OCI-LY1 (cell line): ENCODE data around the gene ATP6V1G2.

Experiments used
- H2AFZ ChIP-seq: fragments of 200-600 bp; sonication (generic), shearing (Covaris generic); 2 replicates; pipeline ENCODE4 v1.6.0; 2014; ENCODE audit warnings: antibody characterized with exemption, mild to moderate bottlenecking, low read length
- H3F3A ChIP-seq: fragments of 200-600 bp; sonication (generic), shearing (Covaris generic); 2 replicates; pipeline ENCODE4 v1.6.0; 2014; ENCODE audit warnings: mild to moderate bottlenecking, antibody characterized with exemption, low read length, moderate library complexity; ENCODE audit not compliant: insufficient read depth
- H3K27ac ChIP-seq: fragments of 200-600 bp; sonication (generic); 2 replicates; pipeline ENCODE4 v1.5.1; 2014; ENCODE audit warnings: low read length, mixed run types, mild to moderate bottlenecking, low read depth; ENCODE audit not compliant: poor library complexity, severe bottlenecking
- H3K27me3 ChIP-seq: fragments of 200-600 bp; sonication (generic); 2 replicates; pipeline ENCODE4 v1.6.0; 2014; ENCODE audit warnings: antibody characterized with exemption, mild to moderate bottlenecking, low read length, moderate library complexity; ENCODE audit not compliant: insufficient read depth
- H3K36me3 ChIP-seq: fragments of 200-600 bp; sonication (generic); 2 replicates; pipeline ENCODE4 v1.6.1; 2014; ENCODE audit warnings: mild to moderate bottlenecking, antibody characterized with exemption, low read length, moderate library complexity, mixed read lengths; ENCODE audit not compliant: insufficient read depth
- H3K4me1 ChIP-seq: fragments of 200-600 bp; sonication (generic); 2 replicates; pipeline ENCODE4 v1.5.1; 2014; ENCODE audit warnings: mild to moderate bottlenecking, low read length, moderate library complexity; ENCODE audit not compliant: insufficient read depth, severe bottlenecking
- H3K4me2 ChIP-seq: fragments of 200-600 bp; sonication (generic), shearing (Covaris generic); 2 replicates; pipeline ENCODE4 v1.6.1; 2014; ENCODE audit warnings: low read length
- H3K4me3 ChIP-seq: fragments of 200-600 bp; sonication (generic); 2 replicates; pipeline ENCODE4 v1.5.1; 2014; ENCODE audit warnings: low read length, low read depth, mild to moderate bottlenecking, mixed read lengths; ENCODE audit not compliant: poor library complexity, severe bottlenecking
- H3K79me2 ChIP-seq: fragments of 200-600 bp; shearing (Covaris generic); 2 replicates; pipeline ENCODE4 v1.6.1; 2016; ENCODE audit warnings: mixed run types, low read length, mixed read lengths; ENCODE audit not compliant: insufficient read depth
- H3K9ac ChIP-seq: fragments of 200-600 bp; sonication (generic), shearing (Covaris generic); 2 replicates; pipeline ENCODE4 v1.6.1; 2014; ENCODE audit warnings: mild to moderate bottlenecking, low read length, mixed read lengths
- H3K9me2 ChIP-seq: fragments of 200-600 bp; sonication (generic), shearing (Covaris generic); 2 replicates; pipeline ENCODE4 v1.6.1; 2014; ENCODE audit warnings: low read depth, mild to moderate bottlenecking, low read length, mixed read lengths
- H3K9me3 ChIP-seq: fragments of 200-600 bp; shearing (Covaris generic); 2 replicates; pipeline ENCODE4 v1.6.1; 2014; ENCODE audit warnings: low read length, mixed read lengths
- H4K20me1 ChIP-seq: fragments of 200-600 bp; sonication (generic), shearing (Covaris generic); 2 replicates; pipeline ENCODE4 v1.6.0; 2016; ENCODE audit warnings: mild to moderate bottlenecking, low read length; ENCODE audit not compliant: insufficient read depth
- EZH2 ChIP-seq: fragments of 200-600 bp; sonication (generic), shearing (Covaris generic); IDR thresholded peaks from 2 replicates; pipeline ENCODE4 v1.8.0; 2017; ENCODE audit warnings: borderline replicate concordance, mixed run types, mild to moderate bottlenecking, antibody characterized with exemption, low read length, moderate library complexity, mixed read lengths
- TF ChIP-seq, protein P1 (sequence below): fragments of 200-600 bp; sonication (generic), shearing (Covaris generic); IDR thresholded peaks from 2 replicates; pipeline ENCODE4 v1.5.1; 2017; ENCODE audit warnings: mild to moderate bottlenecking, antibody characterized with exemption, low read length, moderate library complexity, mixed read lengths

The ATP6V1G2 gene

GRCh38 chr6:31575335-31575901 is 29.0 kb upstream of the ATP6V1G2 start, which contains the start of gene TNF:
Gene TNF (plus strand): TSS chr6:31575565. CDS start chr6:31575742, 177 bp downstream.
- Histone ChIP-seq H3K36me3 (no peaks in the 10 kb centered on the region), H3K9me2 (no peaks in the 10 kb centered on the region), H4K20me1 (no peaks in the 10 kb centered on the region), H3K79me2 (no peaks in the 10 kb centered on the region), H3K9ac (peak within 1 kb of the TSS; percentile 63; the same call in 1 of the 2 replicates), H3K4me2 (peak within 1 kb of the TSS; percentile 61), H3K4me1 (peaks cover 60% of the 10 kb centered on the region), H3F3A (no peaks in the 10 kb centered on the region), H3K27me3 (no peaks in the 10 kb centered on the region), H3K9me3 (no peaks in the 10 kb centered on the region), H3K27ac (no peak within 1 kb of the TSS), H3K4me3 (peak within 1 kb of the TSS; percentile 60), H2AFZ (no peak within 1 kb of the TSS)
- no peak for TF ChIP-seq EZH2

GRCh38 chr6:31574106-31575061 is 28.0 kb upstream of the ATP6V1G2 start:
- Histone ChIP-seq H4K20me1 (no peaks in the 10 kb centered on the region), H3K27ac (no peak overlapping the region), H3K9ac (no peak overlapping the region; the same call in 1 of the 2 replicates), H3K27me3 (no peaks in the 10 kb centered on the region), H3K79me2 (no peaks in the 10 kb centered on the region), H3F3A (no peaks in the 10 kb centered on the region), H3K4me3 (no peak overlapping the region), H2AFZ (no peak overlapping the region), H3K9me2 (no peaks in the 10 kb centered on the region), H3K4me1 (peaks cover 63% of the 10 kb centered on the region), H3K36me3 (no peaks in the 10 kb centered on the region), H3K4me2 (no peak overlapping the region; the same call in 1 of the 2 replicates), H3K9me3 (no peaks in the 10 kb centered on the region)
- no peak for TF ChIP-seq EZH2
- TF ChIP-seq, protein P1, sequence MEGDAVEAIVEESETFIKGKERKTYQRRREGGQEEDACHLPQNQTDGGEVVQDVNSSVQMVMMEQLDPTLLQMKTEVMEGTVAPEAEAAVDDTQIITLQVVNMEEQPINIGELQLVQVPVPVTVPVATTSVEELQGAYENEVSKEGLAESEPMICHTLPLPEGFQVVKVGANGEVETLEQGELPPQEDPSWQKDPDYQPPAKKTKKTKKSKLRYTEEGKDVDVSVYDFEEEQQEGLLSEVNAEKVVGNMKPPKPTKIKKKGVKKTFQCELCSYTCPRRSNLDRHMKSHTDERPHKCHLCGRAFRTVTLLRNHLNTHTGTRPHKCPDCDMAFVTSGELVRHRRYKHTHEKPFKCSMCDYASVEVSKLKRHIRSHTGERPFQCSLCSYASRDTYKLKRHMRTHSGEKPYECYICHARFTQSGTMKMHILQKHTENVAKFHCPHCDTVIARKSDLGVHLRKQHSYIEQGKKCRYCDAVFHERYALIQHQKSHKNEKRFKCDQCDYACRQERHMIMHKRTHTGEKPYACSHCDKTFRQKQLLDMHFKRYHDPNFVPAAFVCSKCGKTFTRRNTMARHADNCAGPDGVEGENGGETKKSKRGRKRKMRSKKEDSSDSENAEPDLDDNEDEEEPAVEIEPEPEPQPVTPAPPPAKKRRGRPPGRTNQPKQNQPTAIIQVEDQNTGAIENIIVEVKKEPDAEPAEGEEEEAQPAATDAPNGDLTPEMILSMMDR, result peak; percentile 13; the same call in 1 of the 2 replicates

GRCh38 chr6:31573239-31574105 is 27.1 kb upstream of the ATP6V1G2 start:
- H3F3A ChIP-seq, result no peaks in the 10 kb centered on the region
- no peak overlapping the region for H2AFZ ChIP-seq
- TF ChIP-seq, protein P1, result no peak
- no peak for TF ChIP-seq EZH2
- no peak overlapping the region for H3K27ac ChIP-seq
- no peak overlapping the region for H3K9ac ChIP-seq
- H3K27me3 ChIP-seq, result no peaks in the 10 kb centered on the region
- H4K20me1 ChIP-seq, result no peaks in the 10 kb centered on the region
- H3K4me1 ChIP-seq, result peaks cover 72% of the 10 kb centered on the region
- H3K9me3 ChIP-seq, result no peaks in the 10 kb centered on the region
- H3K4me3 ChIP-seq, result no peak overlapping the region
- H3K9me2 ChIP-seq, result no peaks in the 10 kb centered on the region
- H3K36me3 ChIP-seq, result no peaks in the 10 kb centered on the region
- H3K4me2 ChIP-seq, result no peak overlapping the region
- H3K79me2 ChIP-seq, result no peaks in the 10 kb centered on the region
